HK-2 (cell line): ENCODE measurements around the gene MRPS9.

Experiments used
- DNase-seq: peaks from one replicate; pipeline ENCODE4 v3.0.0-alpha.2; 2018; ENCODE audit not compliant: unreplicated experiment

Gene MRPS9

DNA sequence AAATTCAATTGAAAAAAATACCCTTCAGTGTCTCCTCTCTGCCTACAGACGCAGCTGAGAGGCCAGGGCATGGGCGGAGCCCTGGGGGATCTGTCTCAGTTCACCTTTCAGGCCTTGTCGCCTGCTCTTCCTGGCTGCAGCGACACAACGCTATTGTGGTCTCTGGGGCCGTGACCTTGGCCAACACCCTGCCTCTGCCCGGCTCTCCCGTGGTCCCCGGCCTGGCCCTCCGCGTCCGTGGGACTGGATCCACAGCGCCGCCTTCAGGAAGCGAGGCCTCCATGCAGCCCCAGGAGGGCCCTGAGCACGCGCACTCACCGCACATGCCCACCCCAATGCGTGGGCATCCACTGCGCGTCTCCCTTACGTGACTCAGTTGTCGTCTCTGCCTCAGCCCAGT, 81.1 kb downstream of the MRPS9 start:
- no peak for DNase-seq

DNA sequence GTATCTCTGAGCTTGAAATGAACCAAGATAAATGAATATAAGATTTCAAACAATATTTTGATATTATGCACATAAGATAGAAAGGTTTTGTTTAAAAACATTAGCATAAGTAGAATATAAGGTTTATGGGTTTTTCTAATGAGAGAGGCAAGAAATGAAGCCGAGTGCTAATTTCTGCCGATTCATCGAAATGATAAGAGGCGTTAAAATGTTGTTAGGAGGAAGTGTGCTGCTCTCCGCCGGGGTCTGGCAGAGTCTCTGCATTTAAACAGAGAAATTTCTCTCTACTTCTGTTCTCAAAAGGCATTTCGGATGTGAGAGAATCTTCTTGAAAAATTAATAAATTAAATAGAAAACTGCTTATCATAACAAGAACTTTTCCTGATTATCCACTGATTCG, 83.6 kb downstream of the MRPS9 start:
- DNase-seq, result no peak

GRCh38 chr2:105125428-105125827, 87.6 kb downstream of the MRPS9 start:
- DNase-seq, result no peak

DNA sequence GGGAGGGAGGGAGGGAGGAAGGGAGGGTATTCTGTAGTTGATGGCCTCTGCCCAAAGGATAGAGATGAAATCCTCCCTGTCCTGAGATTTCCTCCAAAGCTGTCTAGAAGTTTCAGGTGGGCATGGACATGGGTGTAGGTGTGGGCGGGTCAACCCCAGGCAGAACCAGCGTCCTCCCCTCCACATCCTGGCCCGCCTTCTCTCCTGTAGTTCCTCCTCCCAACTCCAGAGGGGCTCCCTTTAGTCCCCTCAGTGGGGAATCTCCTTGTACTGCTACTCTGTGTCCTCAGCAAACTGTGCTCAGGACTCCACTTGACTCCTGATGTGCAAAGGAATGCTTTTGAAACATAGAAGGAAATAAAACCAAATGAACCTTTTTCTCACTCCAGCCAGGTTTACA, 88.1 kb downstream of the MRPS9 start:
- no peak for DNase-seq

DNA sequence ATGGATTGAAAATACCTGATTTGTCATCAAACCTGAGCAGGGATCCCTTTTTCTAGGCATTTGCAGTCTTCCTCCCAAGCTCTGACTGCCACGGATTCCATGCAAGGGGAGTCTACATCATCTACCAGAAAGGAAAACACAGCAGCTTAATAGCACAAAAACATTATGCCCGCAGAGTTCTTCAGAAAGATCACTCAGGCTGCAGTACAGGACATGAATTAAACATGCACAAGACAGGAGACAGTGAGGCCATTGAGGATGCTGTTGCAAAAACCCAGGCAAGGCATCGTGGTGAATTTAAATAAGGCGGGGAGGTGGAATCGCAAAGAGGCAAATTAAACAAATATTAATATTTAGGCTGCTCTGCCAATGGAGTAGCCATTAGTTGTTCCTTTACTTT, 88.5 kb downstream of the MRPS9 start:
- no peak for DNase-seq

DNA sequence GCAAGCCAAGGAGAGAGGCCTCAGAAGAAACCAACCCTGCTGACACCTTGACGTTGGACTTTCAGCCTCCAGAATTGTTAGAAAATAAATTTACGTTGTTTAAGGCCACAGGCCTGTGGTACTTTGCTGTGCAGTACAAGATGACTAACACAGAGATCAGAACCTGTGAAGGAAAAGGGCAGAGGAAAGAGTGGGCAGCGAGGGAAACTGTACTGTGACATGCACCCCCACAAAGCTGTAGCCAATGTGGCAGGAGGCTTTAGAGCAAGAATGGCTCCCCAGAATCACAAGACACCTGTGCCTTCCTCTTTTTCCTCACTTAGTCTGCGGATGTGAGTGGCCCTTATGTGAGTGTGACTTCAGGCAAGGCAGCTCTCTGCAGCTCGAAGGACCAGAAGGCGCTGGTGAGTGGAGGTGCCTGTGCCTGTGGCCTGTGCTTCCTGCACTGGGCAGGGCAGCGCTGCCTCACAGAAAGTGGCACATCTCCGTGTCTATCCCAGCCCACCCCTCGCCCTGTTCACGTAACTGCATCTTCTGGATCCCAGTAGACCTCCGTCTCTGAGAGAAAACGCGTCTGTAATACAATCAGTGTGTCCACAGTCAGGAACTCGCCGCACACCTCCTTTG, 89.5 kb downstream of the MRPS9 start:
- no peak for DNase-seq

GRCh38 chr2:105129722-105130232, 91.9 kb downstream of the MRPS9 start:
- no peak for DNase-seq

DNA sequence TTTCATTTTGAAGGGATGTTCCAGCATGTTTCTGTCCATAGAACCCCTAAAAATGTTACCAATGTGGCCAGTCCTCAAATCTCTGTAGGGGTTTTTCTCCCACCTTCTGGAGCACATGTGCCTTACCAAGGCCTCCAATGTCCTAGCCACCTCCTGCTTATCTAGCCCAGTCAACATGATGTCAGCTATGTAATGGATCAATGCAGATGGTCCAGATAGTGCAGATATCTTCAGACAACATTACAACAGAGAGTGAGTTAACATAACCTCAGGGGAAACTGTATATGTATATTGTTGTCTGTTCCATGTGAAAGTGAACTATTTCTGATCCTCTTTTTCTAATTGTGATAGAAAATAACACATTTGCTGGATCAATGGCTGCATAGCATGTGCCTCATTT, 92.7 kb downstream of the MRPS9 start:
- DNase-seq, result no peak

DNA sequence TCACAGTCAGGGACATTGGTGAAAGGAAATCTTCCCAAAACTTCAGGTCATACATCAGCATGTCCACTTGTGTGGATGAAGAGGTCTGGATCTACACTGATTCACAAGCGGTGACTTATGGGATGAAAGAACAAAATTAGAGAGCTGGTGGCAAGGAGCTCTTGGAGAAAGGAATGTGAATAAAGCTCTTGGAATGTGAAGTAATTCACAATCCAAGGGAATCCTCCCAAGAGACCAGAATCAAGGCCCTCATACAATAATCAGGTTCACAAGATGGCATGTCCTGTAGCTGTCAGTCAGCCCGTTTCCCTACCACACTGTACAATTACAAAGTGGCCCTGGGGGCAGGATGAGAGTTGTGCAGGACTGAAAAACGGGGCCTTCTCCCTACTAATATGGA, 96.2 kb downstream of the MRPS9 start:
- no peak for DNase-seq

DNA sequence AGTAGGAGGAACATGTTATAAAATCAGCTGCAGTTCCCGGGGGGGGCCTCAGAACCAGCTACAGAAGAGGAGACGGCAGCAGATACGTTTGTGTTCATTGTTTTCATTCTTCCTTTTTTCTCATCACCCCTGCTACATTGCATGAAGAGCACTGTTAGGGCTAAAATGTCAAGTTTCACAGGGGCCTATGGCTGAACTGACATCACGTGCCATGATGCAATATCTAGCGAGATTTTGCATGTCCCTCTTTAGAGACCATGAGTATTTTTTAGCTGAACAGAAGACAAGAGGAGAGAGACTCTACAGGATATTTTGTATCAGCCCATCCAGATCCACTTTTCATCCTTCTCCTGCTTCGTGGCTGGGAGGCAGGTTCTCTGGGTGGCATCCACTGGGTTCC, 97.6 kb downstream of the MRPS9 start:
- no peak for DNase-seq

- no peak for DNase-seq
Observed at GRCh38 chr2:105136394-105136793, 98.5 kb downstream of the MRPS9 start.

GRCh38 chr2:105138643-105139042, 100.8 kb downstream of the MRPS9 start:
- DNase-seq, result no peak

DNA sequence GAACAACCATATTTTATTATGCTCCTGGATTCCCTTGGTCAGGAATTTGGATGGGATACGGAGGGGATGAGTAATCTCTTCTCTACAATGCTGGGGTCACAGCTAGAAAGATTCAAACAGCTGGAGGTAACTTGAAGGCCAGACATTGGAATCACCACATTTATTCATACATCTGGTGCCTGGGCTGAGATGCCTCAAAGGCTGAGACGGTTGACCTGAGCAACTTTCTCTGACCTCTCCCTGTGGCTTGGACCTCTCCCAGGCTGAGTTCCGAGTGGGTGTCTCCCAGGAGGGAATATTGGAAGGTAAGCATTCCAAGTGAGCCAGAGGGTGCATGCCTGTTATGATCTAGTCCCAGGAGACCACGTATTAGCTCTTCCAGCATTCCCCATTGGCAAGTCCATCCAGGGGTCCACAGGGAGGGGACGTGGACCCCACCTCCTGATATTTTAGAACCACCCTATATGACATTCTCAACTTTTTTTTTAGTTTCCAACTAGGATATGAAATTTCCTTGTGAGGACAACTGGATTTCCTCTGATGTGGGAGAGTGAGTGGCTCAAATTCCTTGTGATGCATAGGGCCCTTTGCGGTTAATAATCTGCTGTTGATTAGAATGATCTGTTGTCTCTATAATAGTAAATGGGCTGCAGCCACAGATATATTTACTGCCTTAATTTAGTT, 101.8 kb downstream of the MRPS9 start:
- DNase-seq, result no peak

- DNase-seq, result no peak
Observed at GRCh38 chr2:105140240-105140568, 102.3 kb downstream of the MRPS9 start.

GRCh38 chr2:105141099-105141614, 103.3 kb downstream of the MRPS9 start:
- DNase-seq, result no peak

DNA sequence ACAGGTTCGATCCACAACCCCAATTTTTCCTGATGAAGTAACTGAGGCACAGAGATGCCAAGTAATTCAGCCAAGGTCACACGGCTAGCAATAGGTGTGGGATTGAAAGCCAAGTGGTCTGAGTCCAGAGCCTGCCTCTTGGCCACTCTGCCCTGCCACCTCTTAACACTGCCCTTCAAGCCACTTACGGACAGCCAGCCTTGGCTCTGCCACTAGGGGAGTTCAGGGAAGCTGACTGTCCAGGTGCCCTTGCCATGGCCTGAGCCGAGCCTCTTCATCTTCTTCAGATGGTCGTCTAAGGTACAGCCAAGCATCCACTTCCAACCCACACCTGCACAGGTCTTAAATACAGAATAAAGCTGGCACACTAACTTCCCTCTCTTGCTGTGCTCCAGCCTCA, 104.4 kb downstream of the MRPS9 start:
- DNase-seq, result no peak

- no peak for DNase-seq
Observed at GRCh38 chr2:105143094-105143466, 105.2 kb downstream of the MRPS9 start.

DNA sequence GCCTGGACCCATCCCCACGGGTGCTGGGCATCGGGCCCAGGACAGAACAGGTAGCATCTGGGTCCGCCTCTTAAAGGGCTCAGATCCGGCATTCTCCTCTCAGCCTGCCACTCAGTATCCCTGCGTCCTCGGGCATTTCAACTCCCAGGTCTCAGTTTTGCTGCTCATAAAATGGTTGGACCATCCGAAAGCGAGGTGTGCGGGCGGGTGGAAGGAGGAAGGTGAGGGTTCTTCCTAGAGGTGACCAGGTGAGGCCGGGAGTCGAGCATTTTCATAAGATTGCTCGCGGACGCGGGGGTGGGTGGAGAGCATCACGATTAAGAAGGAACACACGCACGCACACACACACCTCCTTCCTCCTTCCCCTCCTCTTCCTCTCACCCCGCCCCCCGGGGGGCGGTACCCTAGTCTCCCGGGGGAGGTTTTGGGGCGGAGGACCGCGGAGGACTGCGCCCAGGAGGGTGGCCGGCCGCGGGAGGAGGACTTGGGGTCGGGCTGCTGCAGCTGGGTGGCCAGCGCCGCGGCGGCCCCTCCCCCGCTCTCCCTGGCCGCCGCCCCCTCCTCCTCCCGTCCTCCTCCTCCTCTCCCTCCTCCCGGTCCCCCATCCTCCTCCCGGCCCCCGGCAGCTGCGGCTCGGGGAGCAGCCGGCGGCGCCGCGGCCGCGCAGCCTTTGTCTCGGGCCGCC, 105.7 kb downstream of the MRPS9 start:
- DNase-seq, result peak; percentile 24

DNA sequence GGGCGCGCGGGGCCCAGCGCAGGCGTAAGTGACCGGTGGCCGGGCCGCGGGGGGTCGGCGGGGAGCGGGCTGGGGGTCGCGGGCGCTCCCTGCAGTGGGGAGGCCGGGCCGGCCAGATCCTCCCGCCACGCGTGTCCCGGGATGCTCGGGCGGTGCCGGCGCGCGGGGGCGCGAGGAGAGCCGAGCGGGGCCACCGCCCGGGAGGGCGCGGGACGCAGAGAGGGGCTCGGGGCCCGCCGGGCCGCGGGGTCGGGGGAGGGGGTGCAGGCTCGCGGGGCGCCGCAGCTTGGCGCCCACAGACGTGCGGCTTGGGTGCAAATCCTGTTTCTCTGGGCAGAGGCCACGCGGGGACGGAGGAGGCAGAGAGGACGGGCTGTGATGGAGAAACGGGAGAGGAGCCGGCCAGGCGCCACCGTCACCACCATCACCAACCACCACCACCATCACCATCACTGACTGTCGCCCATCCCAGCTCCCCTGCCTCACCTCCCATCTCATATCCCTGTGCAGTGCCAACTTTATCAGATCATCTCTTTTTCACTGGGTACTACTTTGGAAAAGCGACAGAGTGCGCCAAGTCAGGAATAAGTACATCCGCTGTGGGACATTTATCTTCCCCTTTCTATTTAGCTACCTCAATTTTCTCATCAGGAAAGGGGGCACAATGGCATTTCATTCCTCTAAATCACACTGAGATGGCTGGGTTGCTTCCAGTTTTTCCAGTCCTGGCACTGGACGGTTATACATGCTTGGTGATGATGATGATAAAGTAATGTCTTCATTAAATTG, 106.5 kb downstream of the MRPS9 start:
- no peak for DNase-seq

DNA sequence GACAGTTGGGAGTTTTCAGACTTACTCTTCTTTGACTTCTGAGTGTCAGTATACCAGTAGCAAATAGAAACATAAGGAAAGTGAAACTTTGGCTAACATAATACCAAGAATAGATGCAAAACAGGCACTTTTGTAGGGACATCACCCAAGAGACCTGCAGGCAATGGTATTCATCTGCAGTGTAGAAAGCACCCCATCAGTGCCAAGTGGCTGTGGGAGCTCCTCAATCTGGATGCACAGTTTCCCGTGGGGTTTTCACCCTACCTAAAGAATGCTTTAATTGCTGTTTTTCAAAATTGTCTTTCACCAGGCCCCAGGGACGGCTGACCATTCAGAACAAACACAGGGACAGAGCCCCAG, 107.1 kb downstream of the MRPS9 start:
- no peak for DNase-seq

DNA sequence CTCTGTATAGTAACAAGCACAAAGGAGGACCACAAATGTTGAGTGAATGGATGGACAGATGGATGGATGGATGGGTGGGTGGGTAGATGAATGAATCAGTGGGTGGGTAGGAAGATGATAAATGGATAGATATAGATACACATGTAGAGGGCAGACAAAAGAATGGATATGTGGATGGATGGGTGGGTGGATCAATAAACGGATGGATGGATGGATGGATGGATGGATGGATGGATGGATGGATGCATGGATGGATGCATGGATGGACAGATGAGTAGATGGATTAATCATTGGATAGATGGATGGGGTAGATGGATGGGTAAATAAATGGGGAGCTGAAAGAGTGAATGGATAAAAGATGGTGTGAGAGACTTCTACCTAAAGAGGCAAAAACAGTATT, 111.4 kb downstream of the MRPS9 start:
- DNase-seq, result no peak
